NCI-H2227 (cell line): ENCODE data around the gene SUPT4H1.

Experiments
- DNase-seq: peaks from one replicate; lab custom pipeline; 2025; ENCODE audit not compliant: unreplicated experiment; lab: John Stamatoyannopoulos, UW

The SUPT4H1 gene

DNA sequence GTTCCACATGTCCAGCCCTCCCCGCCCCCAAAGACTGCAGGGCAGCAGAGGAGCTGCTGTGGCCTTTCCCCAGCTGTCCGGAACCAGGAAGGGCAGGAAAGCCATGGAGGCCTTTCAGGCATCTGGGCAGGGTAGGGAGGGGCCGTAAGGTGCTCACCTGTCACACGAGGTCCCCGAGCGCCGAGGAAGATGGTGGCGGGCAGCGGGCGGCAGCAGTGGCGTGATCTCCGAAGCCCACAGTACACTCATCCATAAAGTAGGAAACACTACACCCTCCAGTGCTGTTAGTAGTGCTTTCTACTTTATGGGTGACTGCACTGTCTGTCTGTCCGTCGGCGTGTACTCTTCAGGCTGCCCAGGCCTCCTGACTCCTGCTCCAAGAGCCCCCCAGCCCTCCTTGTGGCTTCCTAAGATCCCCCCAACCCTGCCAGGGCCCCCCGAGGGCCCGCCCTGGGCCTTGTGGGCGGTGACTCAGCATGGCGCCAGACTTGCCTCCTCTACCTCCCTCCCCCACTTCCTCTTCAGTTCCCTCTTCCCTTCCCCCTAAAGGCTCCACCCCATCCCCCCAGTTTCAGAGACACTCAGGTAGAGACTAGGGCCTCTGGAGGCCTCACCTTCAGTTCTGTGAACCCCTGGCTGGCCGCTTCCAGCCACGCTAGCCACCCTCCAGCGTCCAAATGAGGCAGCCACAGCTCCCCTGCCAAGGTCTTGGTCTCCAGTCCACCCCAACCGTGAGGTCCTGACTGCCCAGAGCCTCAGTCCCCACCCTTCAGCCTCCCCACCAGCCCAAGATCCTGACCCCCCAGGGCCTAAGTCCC, 20.8 kb downstream of the SUPT4H1 start:
- DNase-seq: no peak

DNA sequence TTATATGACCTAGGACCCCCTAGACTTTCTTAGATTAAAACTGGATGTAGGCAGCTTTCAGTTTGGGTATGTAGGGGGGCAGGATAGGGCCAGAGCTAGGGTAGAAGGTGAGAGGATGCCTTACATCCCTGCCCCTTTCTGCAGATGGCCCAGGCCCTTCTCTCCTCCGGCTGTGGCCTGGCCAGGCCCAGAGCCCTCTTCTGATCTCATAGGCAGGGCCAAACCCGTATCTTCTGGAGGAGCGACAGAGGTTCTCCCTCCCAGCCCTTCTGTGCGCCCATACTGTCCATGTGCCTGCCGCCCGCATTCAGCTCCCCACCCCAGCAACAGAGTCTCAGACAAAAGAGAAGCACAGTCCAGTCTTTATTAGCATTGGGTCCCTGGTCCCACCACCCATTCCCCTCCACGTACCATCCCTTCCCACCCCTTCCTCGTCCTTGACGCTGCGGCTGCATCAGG, 21.4 kb downstream of the SUPT4H1 start:
- no peak for DNase-seq

- no peak for DNase-seq
These were observed 22.0 kb downstream of the SUPT4H1 start for GRCh38 chr17:58329810-58330537.

GRCh38 chr17:58329035-58329809, 22.8 kb downstream of the SUPT4H1 start:
- DNase-seq: peak; percentile 35

GRCh38 chr17:58328195-58329034, 23.6 kb downstream of the SUPT4H1 start, which contains the start of gene TSPOAP1:
TSS of gene TSPOAP1 (minus strand) at chr17:58328795. CDS start at chr17:58327920, 875 bp downstream.
- DNase-seq: peak; percentile 83

GRCh38 chr17:58327363-58328194, 24.4 kb downstream of the SUPT4H1 start:
- DNase-seq: peak; percentile 20

GRCh38 chr17:58326609-58327362, 25.2 kb downstream of the SUPT4H1 start:
- DNase-seq: no peak

DNA sequence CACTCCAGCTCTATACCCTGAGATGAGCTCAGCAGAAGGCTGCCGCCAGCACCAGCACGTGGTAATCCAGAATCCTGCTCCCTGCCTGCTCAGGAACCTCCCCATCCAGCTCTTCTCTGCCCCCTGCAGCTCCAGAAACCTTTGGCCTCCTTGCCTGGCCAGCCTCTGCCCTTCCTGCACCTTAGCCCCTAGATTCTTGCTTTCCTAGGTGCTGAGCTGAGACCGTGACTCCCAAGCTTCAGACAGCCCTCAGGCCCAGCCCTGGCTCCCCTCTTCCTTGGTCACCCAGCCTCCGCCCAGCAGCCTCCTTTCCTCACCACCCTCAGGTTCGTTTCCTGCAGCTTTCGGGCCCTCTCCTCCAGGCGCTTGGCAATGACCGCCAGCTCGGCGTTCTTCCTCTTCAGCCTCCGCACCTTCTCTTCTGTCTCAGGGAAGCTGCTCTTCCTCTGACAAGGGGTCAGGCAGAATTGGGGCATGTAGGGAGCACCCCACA, 26.0 kb downstream of the SUPT4H1 start:
- DNase-seq: no peak

- peak; percentile 19 for DNase-seq
These were observed 26.7 kb downstream of the SUPT4H1 start for GRCh38 chr17:58325289-58325726.

DNA sequence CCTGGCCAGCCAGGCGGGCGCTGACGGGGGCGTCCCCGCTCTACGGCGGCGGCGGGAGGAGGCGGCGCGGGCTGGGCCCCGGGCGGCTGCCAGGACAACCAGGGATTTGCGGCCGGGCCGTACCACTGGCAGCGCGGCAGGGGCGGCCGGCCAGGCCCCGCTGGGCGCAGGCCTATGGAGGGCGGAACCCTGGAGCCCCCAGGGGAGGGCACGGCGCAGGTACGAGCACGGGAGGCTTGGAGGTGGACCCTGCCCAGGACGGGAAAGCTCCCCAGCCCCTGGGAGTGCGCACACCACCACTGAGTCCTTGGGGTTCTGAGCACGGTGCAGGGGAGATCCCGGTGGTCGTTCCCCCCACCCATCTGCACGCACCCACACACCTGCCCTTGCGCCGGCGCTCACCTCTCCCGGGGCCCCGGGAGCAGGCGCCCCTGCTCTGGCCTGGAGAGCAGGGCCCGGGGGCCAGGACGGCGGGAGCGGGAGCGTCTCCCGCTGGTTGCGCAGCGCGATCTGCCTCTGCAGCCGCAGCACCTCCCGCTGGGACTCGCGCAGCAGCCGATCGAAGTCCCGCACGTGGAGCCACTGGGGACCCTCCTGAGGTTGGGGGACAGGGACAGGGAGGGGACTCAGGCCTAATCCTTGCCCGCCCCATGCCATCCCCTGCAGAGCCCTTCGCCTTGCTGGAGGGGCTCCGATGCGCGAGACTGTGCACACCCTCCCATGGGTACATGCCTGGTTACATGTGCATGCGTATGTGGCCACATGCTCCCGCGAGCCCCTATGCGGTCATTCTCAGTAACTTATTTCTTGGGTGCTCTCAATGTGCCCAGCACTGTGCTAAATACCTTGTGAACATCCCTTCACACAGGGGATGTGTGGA, 27.4 kb downstream of the SUPT4H1 start:
- peak; percentile 79 for DNase-seq

DNA sequence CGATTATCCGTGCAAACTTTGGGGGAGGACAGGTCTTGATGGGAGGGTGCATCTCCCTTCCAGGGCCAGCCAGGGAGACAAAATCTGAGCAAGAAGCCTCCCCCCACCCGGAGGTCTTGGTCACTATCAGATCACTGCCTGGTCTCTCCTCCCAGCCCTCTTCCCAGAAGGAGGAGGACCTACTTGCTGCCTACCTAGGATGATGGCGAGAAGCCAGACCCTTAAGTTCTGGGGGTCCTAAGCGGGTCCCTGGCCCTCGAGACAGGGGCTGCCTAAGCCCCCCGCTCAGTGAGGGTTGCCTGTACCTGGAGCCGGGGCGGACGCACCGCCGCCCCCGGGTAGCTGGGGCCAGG, 28.0 kb downstream of the SUPT4H1 start:
- DNase-seq: no peak

GRCh38 chr17:58323366-58324055, 28.5 kb downstream of the SUPT4H1 start:
- no peak for DNase-seq

- no peak for DNase-seq
These were observed 29.3 kb downstream of the SUPT4H1 start for GRCh38 chr17:58322581-58323185.

DNA sequence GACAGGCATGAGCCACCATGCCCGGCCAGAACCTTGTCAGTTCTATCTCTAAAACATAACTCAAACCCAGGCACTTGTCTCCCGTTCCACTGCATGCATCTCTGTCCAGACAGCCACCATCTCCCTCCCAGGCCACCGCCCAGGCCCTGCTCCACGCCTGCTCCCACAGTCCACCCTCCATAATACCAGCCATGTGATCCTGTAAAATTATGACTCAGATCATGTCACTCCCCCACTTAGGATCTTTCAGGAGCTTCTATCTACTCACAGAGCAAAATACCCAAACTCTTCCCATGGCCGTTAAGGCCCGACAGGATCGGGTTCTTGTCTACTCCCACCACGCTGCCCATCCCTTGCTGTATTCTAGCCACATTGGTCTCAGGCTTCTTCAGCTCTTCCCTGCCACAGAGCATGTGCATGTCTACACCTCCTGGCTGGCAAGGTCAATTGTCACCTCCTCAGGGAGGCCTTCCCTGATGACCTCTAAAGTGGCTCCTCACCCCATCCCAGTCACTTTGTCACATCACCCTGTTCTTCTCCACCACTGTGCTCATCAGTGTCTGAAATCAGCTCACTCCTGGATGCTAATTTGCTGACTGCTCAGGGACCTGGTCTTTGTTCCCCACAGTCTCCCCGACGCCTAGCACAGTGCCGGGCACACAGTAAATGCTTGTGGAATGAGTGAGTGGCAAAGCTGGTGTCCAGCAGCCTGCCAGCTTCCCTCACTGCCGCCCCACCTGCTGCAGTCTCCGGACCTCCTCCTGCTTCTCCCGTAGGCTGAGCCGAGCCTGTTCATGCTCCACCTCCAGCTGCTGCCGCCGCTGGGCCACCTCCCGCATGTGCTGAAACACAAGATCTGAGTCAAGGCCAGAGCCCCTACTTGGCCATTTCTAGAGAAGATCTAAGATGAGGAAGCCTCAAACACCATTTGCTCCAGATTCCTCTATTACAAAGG, 30.2 kb downstream of the SUPT4H1 start:
- DNase-seq: no peak

DNA sequence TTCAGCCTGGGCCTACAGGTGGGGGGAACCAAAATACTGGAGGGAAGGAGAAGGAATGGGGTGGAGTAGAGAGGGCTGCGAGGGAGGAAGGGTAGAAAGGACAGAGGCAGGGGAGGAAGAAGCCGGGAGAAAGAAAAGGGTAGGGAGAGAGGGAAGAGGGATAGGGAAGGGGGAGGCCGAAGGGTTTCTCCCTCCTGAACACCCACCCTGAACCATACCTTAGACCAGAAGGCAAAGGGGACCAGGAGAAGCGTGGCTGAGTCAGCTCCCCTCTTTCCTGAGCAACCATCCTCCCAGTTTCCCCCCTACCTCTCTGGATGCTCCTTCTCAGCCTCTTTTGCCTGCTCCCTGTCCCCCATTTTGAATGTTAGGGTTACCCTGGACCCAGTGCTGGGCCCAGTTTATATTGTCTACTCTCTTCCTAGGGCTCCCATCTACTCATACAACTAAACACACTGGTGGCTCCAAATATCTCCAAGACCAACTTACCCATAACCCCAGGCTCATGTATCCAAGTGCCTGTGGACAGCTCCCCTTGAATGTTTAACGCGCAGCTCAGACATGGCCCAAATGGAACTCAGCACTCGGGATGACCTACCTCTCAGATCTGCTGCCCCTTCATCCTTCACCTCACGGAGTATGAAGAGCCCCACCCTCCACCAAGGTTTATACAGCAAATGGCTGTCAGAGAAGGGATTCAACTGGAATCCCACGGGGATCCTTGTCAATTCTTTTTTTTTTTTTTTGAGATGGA, 31.3 kb downstream of the SUPT4H1 start:
- DNase-seq: no peak
